Measurements from ENCODE around the gene TMED9. TPM values are rescaled to one million over a fixed set of nuclear protein-coding genes. Genes with fewer than 3 reads are reported as not detected.

The TMED9 gene
- total RNA-seq, 1 experiment from 2014 or later, result 168 TPM

- Histone ChIP-seq H3K9me3 (ENCODE audit: insufficient read depth, low read depth) (no peaks in the 10 kb centered on the region), H3K27ac (no peak overlapping the region), H2AFZ (no peak overlapping the region), H3K27me3 (ENCODE audit: insufficient read depth, low read depth) (no peaks in the 10 kb centered on the region), H3K79me2 (ENCODE audit: low read depth) (peaks cover 67% of the 10 kb centered on the region), H3K4me3 (no peak overlapping the region), H3K4me2 (no peak overlapping the region), H3K9me2 (ENCODE audit: insufficient read depth) (no peaks in the 10 kb centered on the region), H4K20me1 (ENCODE audit: insufficient read depth) (peaks cover 63% of the 10 kb centered on the region), H3K4me1 (replicated peaks; ENCODE audit: insufficient read depth) (peaks cover 41% of the 10 kb centered on the region), H3K36me3 (ENCODE audit: low read depth) (no peaks in the 10 kb centered on the region), H3F3A (ENCODE audit: insufficient read depth, low read depth) (peaks cover 27% of the 10 kb centered on the region)
- intact Hi-C loops (cut with micrococcal nuclease; ENCODE audit: unreplicated experiment), result no loop called here
- ChIA-PET CTCF (no interaction called here), POLR2A (ENCODE audit: unreplicated experiment) (interaction anchor here (0.6 kb wide), 1 partner anchor 609 kb away, joined by 16 read pairs; no protein-coding TSS in a partner anchor)
- no peak for DNase-seq
- no TSS peak for BruUV-seq (replicated peaks)
- no peak for TF ChIP-seq EZH2 (IDR thresholded peaks at IDR 0.05; ENCODE audit: low read depth)
- TF ChIP-seq CTCF (conservative IDR thresholded peaks at IDR 0.05), result no peak
Measured at GRCh38 chr5:177548495-177548894, 43.5 kb upstream of the TMED9 start.

- POLR2A ChIA-PET (ENCODE audit: unreplicated experiment), result interaction anchor here (0.6 kb wide), 1 partner anchor 93 kb away, joined by 8 read pairs; no protein-coding TSS in a partner anchor
- H3K4me2 ChIP-seq, result no peak overlapping the region
- TF ChIP-seq CTCF (conservative IDR thresholded peaks at IDR 0.05), result no peak
- no peak for TF ChIP-seq EZH2 (IDR thresholded peaks at IDR 0.05; ENCODE audit: low read depth)
- CTCF ChIA-PET, result no interaction called here
- no peak overlapping the region for H3K27ac ChIP-seq
- no peaks in the 10 kb centered on the region for H3K9me2 ChIP-seq (ENCODE audit: insufficient read depth)
- DNase-seq, result no peak
- intact Hi-C loops (cut with micrococcal nuclease; ENCODE audit: unreplicated experiment), result loop anchor here (5.0 kb wide), 1 partner anchor 42 kb away; the partner anchor contains the start of gene TMED9
- peaks cover 26% of the 10 kb centered on the region for H3F3A ChIP-seq (ENCODE audit: insufficient read depth, low read depth)
- peaks cover 41% of the 10 kb centered on the region for H3K4me1 ChIP-seq (replicated peaks; ENCODE audit: insufficient read depth)
- no peaks in the 10 kb centered on the region for H3K36me3 ChIP-seq (ENCODE audit: low read depth)
- peaks cover 52% of the 10 kb centered on the region for H4K20me1 ChIP-seq (ENCODE audit: insufficient read depth)
- BruUV-seq (replicated peaks), result no TSS peak
- no peaks in the 10 kb centered on the region for H3K27me3 ChIP-seq (ENCODE audit: insufficient read depth, low read depth)
- no peaks in the 10 kb centered on the region for H3K9me3 ChIP-seq (ENCODE audit: insufficient read depth, low read depth)
- no peak overlapping the region for H2AFZ ChIP-seq
- peaks cover 56% of the 10 kb centered on the region for H3K79me2 ChIP-seq (ENCODE audit: low read depth)
- no peak overlapping the region for H3K4me3 ChIP-seq
Measured at GRCh38 chr5:177550122-177550521, 41.9 kb upstream of the TMED9 start.

GRCh38 chr5:177552839-177553455 lies 39.1 kb upstream of the TMED9 start:
- TF ChIP-seq CTCF (conservative IDR thresholded peaks at IDR 0.05) (no peak), EZH2 (IDR thresholded peaks at IDR 0.05; ENCODE audit: low read depth) (no peak)
- Histone ChIP-seq H3K9me2 (ENCODE audit: insufficient read depth) (no peaks in the 10 kb centered on the region), H2AFZ (no peak overlapping the region), H4K20me1 (ENCODE audit: insufficient read depth) (peaks cover 34% of the 10 kb centered on the region), H3K27me3 (ENCODE audit: insufficient read depth, low read depth) (no peaks in the 10 kb centered on the region), H3K27ac (no peak overlapping the region), H3K79me2 (ENCODE audit: low read depth) (peaks cover 46% of the 10 kb centered on the region), H3K36me3 (ENCODE audit: low read depth) (no peaks in the 10 kb centered on the region), H3K4me3 (peak overlapping the region; percentile 98), H3F3A (ENCODE audit: insufficient read depth, low read depth) (no peaks in the 10 kb centered on the region; the same call in 1 of the 2 replicates), H3K4me2 (peak overlapping the region; percentile 98), H3K9me3 (ENCODE audit: insufficient read depth, low read depth) (no peaks in the 10 kb centered on the region), H3K4me1 (replicated peaks; ENCODE audit: insufficient read depth) (peaks cover 25% of the 10 kb centered on the region)
- ChIA-PET CTCF (no interaction called here), POLR2A (ENCODE audit: unreplicated experiment) (no interaction called here)
- no TSS peak for BruUV-seq (replicated peaks)
- DNase-seq, result no peak
- intact Hi-C loops (cut with micrococcal nuclease; ENCODE audit: unreplicated experiment), result loop anchor here (5.0 kb wide), 1 partner anchor 39 kb away; the partner anchor contains the start of gene TMED9
